ENCODE measurements around the gene AOPEP.

- TF ChIP-seq CTCF (conservative IDR thresholded peaks at IDR 0.05): no peak
- TF ChIP-seq ZFX (IDR thresholded peaks at IDR 0.05): no peak
Observed at GRCh38 chr9:94971378-94972131, 245.1 kb downstream of the AOPEP start.
